NB4 (cell line): ENCODE measurements around the gene PRF1.

Experiments
- TF ChIP-seq, protein P1 (sequence below): IDR thresholded peaks from one replicate; pipeline ENCODE4 v1.5.1; 2012; ENCODE audit warnings: low read depth, low read length
- TF ChIP-seq, protein P2 (sequence below): IDR thresholded peaks from 2 replicates; pipeline ENCODE4 v1.6.1; 2011; ENCODE audit warnings: low read depth, low read length

DNA sequence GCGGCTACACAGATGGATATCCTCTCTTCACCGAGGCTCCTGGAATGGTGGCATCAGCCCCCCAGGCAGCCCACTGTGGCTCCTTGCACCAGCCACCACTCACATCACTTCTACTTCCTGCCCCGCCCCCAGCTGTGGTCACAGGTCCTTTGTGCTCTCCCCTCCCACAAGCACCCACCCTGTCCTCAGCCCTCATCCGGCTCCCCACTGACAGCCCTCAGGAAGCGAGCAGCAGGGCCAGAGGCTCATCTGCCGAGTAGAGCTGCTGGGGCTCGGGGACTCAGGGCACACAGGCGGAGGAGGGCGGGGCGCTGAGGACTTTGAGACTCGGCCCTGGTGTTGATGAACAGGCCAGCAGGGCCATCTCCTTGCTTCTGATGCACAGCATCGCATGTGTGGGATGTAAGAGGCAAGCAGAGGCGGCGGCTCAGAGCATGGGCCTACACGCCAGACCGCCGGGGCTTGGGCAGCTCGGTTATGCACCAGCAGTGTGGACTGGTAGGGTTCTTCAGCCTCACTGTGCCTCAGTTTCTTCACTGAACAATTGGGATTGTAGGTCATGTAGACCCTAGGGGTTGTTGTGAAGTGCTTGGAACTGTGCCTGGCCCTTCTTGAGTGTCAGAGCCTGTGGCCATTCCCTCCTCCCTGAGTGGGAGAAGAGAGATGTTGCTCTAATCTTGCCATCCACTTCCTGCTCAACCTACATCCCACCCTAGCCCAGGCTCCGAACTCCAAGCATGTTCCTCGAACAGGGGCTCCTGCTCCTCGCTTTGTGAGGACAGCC, at the start of gene PRF1:
- TF ChIP-seq, protein P1, sequence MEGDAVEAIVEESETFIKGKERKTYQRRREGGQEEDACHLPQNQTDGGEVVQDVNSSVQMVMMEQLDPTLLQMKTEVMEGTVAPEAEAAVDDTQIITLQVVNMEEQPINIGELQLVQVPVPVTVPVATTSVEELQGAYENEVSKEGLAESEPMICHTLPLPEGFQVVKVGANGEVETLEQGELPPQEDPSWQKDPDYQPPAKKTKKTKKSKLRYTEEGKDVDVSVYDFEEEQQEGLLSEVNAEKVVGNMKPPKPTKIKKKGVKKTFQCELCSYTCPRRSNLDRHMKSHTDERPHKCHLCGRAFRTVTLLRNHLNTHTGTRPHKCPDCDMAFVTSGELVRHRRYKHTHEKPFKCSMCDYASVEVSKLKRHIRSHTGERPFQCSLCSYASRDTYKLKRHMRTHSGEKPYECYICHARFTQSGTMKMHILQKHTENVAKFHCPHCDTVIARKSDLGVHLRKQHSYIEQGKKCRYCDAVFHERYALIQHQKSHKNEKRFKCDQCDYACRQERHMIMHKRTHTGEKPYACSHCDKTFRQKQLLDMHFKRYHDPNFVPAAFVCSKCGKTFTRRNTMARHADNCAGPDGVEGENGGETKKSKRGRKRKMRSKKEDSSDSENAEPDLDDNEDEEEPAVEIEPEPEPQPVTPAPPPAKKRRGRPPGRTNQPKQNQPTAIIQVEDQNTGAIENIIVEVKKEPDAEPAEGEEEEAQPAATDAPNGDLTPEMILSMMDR, result no peak
- TF ChIP-seq, protein P2, sequence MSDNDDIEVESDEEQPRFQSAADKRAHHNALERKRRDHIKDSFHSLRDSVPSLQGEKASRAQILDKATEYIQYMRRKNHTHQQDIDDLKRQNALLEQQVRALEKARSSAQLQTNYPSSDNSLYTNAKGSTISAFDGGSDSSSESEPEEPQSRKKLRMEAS, result peak; percentile 61
